ENCODE measurements around the gene ROBO2.

The ROBO2 gene

DNA sequence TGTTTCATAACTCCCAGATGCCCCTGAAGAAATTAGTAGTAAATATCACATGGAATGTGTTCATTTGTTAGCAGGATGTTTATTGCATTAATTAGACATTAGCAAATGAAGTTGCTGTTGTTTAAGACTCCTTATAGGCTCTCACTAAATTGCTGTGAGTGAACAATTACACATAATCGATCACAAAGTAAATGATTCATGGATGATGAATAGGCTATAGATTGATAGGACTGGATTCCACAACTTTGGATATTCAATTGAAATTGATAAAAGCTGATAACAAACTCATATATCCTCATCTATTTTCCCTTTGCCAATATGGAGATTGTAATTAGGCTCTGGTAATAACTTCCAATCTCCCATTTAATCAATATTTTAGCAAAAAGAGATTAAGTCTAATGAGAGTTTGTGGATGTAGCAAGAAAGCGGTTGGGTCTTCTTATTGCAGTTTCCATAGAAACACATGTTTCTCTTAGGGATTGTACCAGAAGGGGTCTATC, 555.5 kb downstream of the ROBO2 start:
- no peak for TF ChIP-seq ZFX (IDR thresholded peaks at IDR 0.05; ENCODE audit: borderline replicate concordance)
- TF ChIP-seq, protein P1, sequence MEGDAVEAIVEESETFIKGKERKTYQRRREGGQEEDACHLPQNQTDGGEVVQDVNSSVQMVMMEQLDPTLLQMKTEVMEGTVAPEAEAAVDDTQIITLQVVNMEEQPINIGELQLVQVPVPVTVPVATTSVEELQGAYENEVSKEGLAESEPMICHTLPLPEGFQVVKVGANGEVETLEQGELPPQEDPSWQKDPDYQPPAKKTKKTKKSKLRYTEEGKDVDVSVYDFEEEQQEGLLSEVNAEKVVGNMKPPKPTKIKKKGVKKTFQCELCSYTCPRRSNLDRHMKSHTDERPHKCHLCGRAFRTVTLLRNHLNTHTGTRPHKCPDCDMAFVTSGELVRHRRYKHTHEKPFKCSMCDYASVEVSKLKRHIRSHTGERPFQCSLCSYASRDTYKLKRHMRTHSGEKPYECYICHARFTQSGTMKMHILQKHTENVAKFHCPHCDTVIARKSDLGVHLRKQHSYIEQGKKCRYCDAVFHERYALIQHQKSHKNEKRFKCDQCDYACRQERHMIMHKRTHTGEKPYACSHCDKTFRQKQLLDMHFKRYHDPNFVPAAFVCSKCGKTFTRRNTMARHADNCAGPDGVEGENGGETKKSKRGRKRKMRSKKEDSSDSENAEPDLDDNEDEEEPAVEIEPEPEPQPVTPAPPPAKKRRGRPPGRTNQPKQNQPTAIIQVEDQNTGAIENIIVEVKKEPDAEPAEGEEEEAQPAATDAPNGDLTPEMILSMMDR (IDR thresholded peaks at IDR 0.05): no peak
- H3K27ac ChIP-seq: no peak overlapping the region

DNA sequence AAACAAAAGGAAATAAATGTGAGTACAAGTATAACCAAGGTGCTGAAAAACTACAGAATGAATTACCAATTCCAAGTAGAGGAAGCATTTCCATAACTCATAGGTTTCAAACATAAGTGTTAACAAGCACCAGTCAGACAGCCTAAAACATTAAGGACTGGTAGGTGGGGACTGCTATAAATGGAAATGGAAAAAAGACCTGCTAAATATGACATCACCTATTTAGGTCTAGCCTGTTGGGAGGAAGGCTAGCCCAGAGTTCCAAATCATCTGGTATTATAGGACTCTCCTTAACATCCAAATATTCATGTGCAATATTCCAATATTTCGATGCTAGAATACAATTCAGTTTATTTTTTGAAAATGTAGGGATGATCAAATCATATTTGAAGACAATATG, 560.0 kb downstream of the ROBO2 start:
- TF ChIP-seq ZFX (IDR thresholded peaks at IDR 0.05; ENCODE audit: borderline replicate concordance): no peak
- TF ChIP-seq, protein P1 (IDR thresholded peaks at IDR 0.05): no peak
- H3K27ac ChIP-seq: no peak overlapping the region

DNA sequence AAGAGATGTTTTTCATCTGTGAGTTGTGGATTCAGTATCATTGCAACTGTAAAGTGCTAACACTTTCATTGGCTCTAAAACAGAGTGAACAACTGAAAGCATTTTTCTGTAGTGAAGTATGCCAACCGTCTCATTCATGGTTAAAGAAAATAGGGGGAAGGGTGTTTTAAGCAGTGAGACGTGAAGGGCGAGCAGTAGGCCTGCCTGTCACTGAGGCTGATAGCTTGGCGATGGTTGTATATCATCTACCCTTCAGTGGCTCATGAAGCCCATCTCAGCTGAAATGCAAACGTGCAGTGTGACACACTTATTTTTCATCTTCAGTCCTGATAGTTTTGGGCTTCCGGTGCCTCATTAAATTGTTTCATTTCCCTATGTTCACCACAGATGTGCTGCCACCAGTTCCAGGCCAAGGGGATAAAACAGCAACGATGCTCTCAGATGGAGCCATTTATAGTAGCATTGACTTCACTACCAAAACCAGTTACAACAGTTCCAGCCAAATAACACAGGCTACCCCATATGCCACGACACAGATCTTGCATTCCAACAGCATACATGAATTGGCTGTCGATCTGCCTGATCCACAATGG, 562.0 kb downstream of the ROBO2 start:
- H3K27ac ChIP-seq: no peak overlapping the region
- TF ChIP-seq, protein P1 (IDR thresholded peaks at IDR 0.05): no peak
- no peak for TF ChIP-seq ZFX (IDR thresholded peaks at IDR 0.05; ENCODE audit: borderline replicate concordance)

DNA sequence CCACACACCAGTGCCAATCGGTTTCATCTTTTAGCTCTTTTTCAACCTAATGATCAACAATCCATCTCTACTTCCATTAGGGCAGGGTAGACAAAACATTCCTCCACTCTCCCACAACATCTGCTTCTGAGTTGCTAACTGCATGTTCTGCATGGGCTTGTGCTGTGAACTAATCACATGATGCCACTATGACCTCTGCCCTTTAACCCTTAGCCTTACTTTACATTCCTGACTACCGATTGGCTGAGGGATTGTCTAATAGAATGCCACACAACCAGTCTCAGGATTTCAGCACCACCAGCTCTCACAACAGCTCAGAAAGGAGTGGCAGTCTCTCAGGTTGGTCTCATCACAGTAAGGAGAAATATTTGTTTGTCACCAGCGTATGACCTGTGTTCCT, 562.8 kb downstream of the ROBO2 start:
- no peak overlapping the region for H3K27ac ChIP-seq
- no peak for TF ChIP-seq ZFX (IDR thresholded peaks at IDR 0.05; ENCODE audit: borderline replicate concordance)
- TF ChIP-seq, protein P1 (IDR thresholded peaks at IDR 0.05): no peak

DNA sequence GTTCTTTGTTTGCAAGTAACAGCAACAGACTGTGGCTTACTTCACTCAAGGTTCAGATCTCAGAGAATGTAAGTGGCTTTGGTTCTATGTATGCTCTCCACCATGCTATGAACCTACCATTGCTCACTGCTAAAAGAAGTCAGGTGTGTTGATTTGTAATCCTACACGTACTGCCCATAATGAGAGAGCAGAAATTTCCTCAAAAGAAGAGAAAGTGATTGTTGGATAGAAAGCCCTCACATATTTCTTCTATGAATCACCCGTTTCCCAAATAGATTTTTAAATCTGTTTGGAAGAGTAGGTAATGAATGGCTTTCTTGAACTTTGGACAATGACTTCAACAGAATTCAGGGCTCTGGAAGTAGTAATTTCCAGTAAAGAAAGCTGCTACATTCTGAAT, 565.4 kb downstream of the ROBO2 start:
- TF ChIP-seq, protein P1 (IDR thresholded peaks at IDR 0.05): no peak
- no peak for TF ChIP-seq ZFX (IDR thresholded peaks at IDR 0.05; ENCODE audit: borderline replicate concordance)

DNA sequence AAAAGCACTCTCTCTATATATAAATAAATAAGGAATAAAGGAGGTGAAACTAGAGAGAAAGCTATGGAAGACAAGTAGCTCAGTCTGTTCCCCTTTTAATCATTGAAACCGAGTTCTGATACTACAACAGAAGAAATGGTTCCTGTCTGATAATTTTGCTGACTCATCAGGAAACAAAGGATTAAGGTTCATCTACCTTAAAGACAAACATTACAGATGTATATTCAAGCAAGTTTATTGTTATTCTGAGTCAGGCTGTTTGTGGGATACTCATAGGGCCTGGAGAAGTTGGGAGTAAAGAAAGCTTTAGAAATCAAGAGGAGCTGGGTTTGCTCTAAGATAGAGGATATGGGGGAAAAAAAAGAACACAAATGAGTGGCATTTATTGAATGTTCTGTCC, 566.0 kb downstream of the ROBO2 start:
- no peak overlapping the region for H3K27ac ChIP-seq
- no peak for TF ChIP-seq ZFX (IDR thresholded peaks at IDR 0.05; ENCODE audit: borderline replicate concordance)
- TF ChIP-seq, protein P1 (IDR thresholded peaks at IDR 0.05): no peak

More for the DNA sequence above, 565.4 kb downstream of the ROBO2 start:
- no peak overlapping the region for H3K27ac ChIP-seq

DNA sequence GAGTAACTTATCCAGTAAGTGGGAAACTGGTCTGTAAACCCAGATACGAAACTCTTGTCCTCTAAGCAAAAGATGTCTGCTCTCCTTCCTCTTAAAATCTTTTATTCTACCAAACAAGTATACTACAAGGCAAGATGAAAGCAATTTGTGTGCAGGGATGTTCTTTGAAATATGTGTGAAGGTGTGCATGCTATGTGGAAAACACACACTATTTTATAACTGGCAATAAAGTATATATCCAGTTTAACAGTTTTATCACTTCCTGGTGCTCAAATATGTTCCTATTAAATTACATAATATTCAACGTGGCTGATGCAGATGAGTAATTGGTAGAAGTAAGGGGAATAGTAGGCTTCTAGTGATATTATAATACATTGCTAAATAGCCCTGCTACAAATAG, 566.5 kb downstream of the ROBO2 start:
- TF ChIP-seq ZFX (IDR thresholded peaks at IDR 0.05; ENCODE audit: borderline replicate concordance): no peak
- TF ChIP-seq, protein P1 (IDR thresholded peaks at IDR 0.05): no peak
- no peak overlapping the region for H3K27ac ChIP-seq

Measured in 22Rv1 (cell line).